Measurements from ENCODE around the gene E2F1. TPM values are rescaled to one million over a fixed set of nuclear protein-coding genes. Genes with fewer than 3 reads are reported as not detected.

The E2F1 gene
- total RNA-seq, 3 donors from 2014 or later (not counting 1 experiment from before 2014, with no cell fraction given), result 4.6 to 5.6 (median 4.7) TPM

- H3K27ac ChIP-seq (ENCODE audit: low read length), result no peak overlapping the region
- intact Hi-C loops (cut with micrococcal nuclease), result no loop called here
Measured at GRCh38 chr20:33653218-33653899, 32.8 kb downstream of the E2F1 start.

GRCh38 chr20:33651562-33652048 is 34.6 kb downstream of the E2F1 start:
- Mint-ChIP-seq H3K36me3 (no peaks in the 10 kb centered on the region), H3K27ac (no peak overlapping the region), H3K4me3 (no peak overlapping the region), H3K9me3 (no peaks in the 10 kb centered on the region), H3K27me3 (ENCODE audit: low read depth in 2 of 2) (no peaks in the 10 kb centered on the region), H3K4me1 (peaks cover 21 to 23% of the 10 kb centered on the region in 2 donors)
- DNase-seq (no peak), ATAC-seq (no peak)
- WGBS (ENCODE audit: insufficient coverage), result 95% methylated on average over 12 of the region's 13 CpGs
- H3K9me3 ChIP-seq (ENCODE audit: control insufficient read depth, insufficient read depth, low read length), result no peaks in the 10 kb centered on the region
- intact Hi-C loops (cut with micrococcal nuclease), result no loop called here
- TF ChIP-seq CTCF (IDR thresholded peaks at IDR 0.05), result no peak
- H3K4me1 ChIP-seq (ENCODE audit: control insufficient read depth, insufficient read depth, low read length), result peaks cover 32% of the 10 kb centered on the region
- H3K36me3 ChIP-seq (ENCODE audit: control insufficient read depth, insufficient read depth, low read length), result no peaks in the 10 kb centered on the region
- H3K27ac ChIP-seq (ENCODE audit: low read length), result no peak overlapping the region
- no peaks in the 10 kb centered on the region for H3K27me3 ChIP-seq (ENCODE audit: control insufficient read depth, insufficient read depth, low read length)
- H3K4me3 ChIP-seq (ENCODE audit: low read length), result no peak overlapping the region

More at GRCh38 chr20:33653218-33653899, 32.8 kb downstream of the E2F1 start:
- WGBS (ENCODE audit: insufficient coverage), result 67% methylated on average over 16 of the region's 16 CpGs
- Mint-ChIP-seq H3K9me3 (no peaks in the 10 kb centered on the region), H3K4me1 (peaks cover 9 to 12% of the 10 kb centered on the region in 2 donors), H3K27ac (no peak overlapping the region), H3K27me3 (ENCODE audit: low read depth in 2 of 2) (no peaks in the 10 kb centered on the region), H3K36me3 (no peaks in the 10 kb centered on the region), H3K4me3 (no peak overlapping the region)
- H3K27me3 ChIP-seq (ENCODE audit: control insufficient read depth, insufficient read depth, low read length), result no peaks in the 10 kb centered on the region
- peaks cover 16% of the 10 kb centered on the region for H3K4me1 ChIP-seq (ENCODE audit: control insufficient read depth, insufficient read depth, low read length)
- peak in 1 of 2 donors; percentile 71 for DNase-seq
- peak; percentile 48 to 72 (median 70) for ATAC-seq
- TF ChIP-seq CTCF (IDR thresholded peaks at IDR 0.05), result peak; percentile 47
- no peaks in the 10 kb centered on the region for H3K36me3 ChIP-seq (ENCODE audit: control insufficient read depth, insufficient read depth, low read length)
- no peaks in the 10 kb centered on the region for H3K9me3 ChIP-seq (ENCODE audit: control insufficient read depth, insufficient read depth, low read length)
- no peak overlapping the region for H3K4me3 ChIP-seq (ENCODE audit: low read length)

GRCh38 chr20:33650753-33651561 is 35.2 kb downstream of the E2F1 start:
- WGBS (ENCODE audit: insufficient coverage), result 92% methylated on average over 6 of the region's 10 CpGs
- Histone ChIP-seq H3K9me3 (ENCODE audit: control insufficient read depth, insufficient read depth, low read length) (no peaks in the 10 kb centered on the region), H3K27ac (ENCODE audit: low read length) (no peak overlapping the region), H3K27me3 (ENCODE audit: control insufficient read depth, insufficient read depth, low read length) (no peaks in the 10 kb centered on the region), H3K4me3 (ENCODE audit: low read length) (no peak overlapping the region), H3K36me3 (ENCODE audit: control insufficient read depth, insufficient read depth, low read length) (no peaks in the 10 kb centered on the region), H3K4me1 (ENCODE audit: control insufficient read depth, insufficient read depth, low read length) (peaks cover 32% of the 10 kb centered on the region)
- no peak overlapping the region for H3K4me3 Mint-ChIP-seq
- peaks cover 21 to 23% of the 10 kb centered on the region in 2 donors for H3K4me1 Mint-ChIP-seq
- no peak for TF ChIP-seq CTCF (IDR thresholded peaks at IDR 0.05)
- intact Hi-C loops (cut with micrococcal nuclease), result no loop called here
- no peaks in the 10 kb centered on the region for H3K27me3 Mint-ChIP-seq (ENCODE audit: low read depth in 2 of 2)
- no peak for DNase-seq
- ATAC-seq, result no peak
- H3K36me3 Mint-ChIP-seq, result no peaks in the 10 kb centered on the region
- no peaks in the 10 kb centered on the region for H3K9me3 Mint-ChIP-seq
- no peak overlapping the region for H3K27ac Mint-ChIP-seq

Measured in natural killer cell (primary cell).